Measurements from ENCODE around the gene AGT.

Gene AGT

DNA sequence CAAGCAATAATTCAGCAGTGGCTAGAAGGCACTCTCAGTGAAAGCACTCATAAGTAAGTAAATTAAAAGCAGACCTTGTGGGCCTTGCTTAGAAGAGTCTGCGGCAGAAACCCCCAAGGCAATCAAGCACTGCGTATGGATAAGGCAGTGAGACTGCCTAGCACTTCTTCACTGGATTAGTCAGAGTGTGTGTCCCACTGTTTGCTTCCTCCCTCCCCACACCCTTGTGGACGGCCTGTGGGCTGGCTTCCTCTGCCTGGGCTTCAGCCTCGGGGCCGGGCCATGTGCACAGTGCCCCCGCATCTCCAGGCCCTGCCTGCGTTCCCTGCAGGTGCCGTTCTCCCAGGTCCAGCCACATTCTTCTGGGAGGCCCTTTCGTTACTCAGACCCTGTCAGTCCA, 23.8 kb downstream of the AGT start:
- no peak overlapping the region for H4K91ac ChIP-seq (ENCODE audit: low read depth, low read length, poor library complexity)
- no peak overlapping the region for H4K8ac ChIP-seq (ENCODE audit: low read depth, low read length)
- no peak overlapping the region for H3K4ac ChIP-seq (ENCODE audit: low read length)
- no peaks in the 10 kb centered on the region for H3K79me1 ChIP-seq (ENCODE audit: low read depth, low read length)
- no peak overlapping the region for H3K27ac ChIP-seq (replicated peaks; ENCODE audit: low read length)
- no peak overlapping the region for H2AK5ac ChIP-seq (ENCODE audit: low read depth, low read length)
- H3K23ac ChIP-seq (ENCODE audit: low read depth, low read length, poor library complexity) = no peak overlapping the region
- peaks cover 31 to 97% of the 10 kb centered on the region in 2 donors for H3K36me3 ChIP-seq (replicated peaks in 1 of 2; ENCODE audit: control insufficient read depth in 2 of 2, insufficient read depth in 2 of 2, low read length in 2 of 2)
- H3K14ac ChIP-seq (ENCODE audit: low read length) = no peak overlapping the region
- no peaks in the 10 kb centered on the region for H3K27me3 ChIP-seq (ENCODE audit: control insufficient read depth in 3 of 3, insufficient read depth in 3 of 3, low read depth in 1 of 3, low read length in 3 of 3)
- H2BK12ac ChIP-seq (ENCODE audit: low read length) = no peak overlapping the region
- H2BK120ac ChIP-seq (ENCODE audit: low read depth, low read length) = no peak overlapping the region
- no peak overlapping the region for H2BK5ac ChIP-seq (ENCODE audit: low read length)
- H3K4me1 ChIP-seq (ENCODE audit: control insufficient read depth in 2 of 2, insufficient read depth in 1 of 2, low read depth in 1 of 2, low read length in 2 of 2) = peaks cover 0 to 6% of the 10 kb centered on the region in 2 donors
- no peaks in the 10 kb centered on the region for H3K9me3 ChIP-seq (replicated peaks in 1 of 2; ENCODE audit: control insufficient read depth in 2 of 2, insufficient read depth in 1 of 2, low read depth in 1 of 2, low read length in 2 of 2)
- H2AFZ ChIP-seq (ENCODE audit: low read length) = no peak overlapping the region
- H3K18ac ChIP-seq (ENCODE audit: low read length) = no peak overlapping the region
- H3K4me3 ChIP-seq (ENCODE audit: low read length in 2 of 2) = no peak overlapping the region
- no peak for DNase-seq (ENCODE audit: low spot score)
- no CpG with 5 or more reads among the region's 9 CpGs for WGBS, 2 donors (ENCODE audit: extremely low coverage in 2 of 2, insufficient read length in 2 of 2, insufficient replicate concordance in 1 of 2)
- no peak overlapping the region for H2BK15ac ChIP-seq (ENCODE audit: low read length)
- H3K4me2 ChIP-seq (ENCODE audit: insufficient read depth, low read length, poor library complexity, severe bottlenecking) = no peak overlapping the region
- H3K9ac ChIP-seq (ENCODE audit: low read depth, low read length, poor library complexity) = no peak overlapping the region

DNA sequence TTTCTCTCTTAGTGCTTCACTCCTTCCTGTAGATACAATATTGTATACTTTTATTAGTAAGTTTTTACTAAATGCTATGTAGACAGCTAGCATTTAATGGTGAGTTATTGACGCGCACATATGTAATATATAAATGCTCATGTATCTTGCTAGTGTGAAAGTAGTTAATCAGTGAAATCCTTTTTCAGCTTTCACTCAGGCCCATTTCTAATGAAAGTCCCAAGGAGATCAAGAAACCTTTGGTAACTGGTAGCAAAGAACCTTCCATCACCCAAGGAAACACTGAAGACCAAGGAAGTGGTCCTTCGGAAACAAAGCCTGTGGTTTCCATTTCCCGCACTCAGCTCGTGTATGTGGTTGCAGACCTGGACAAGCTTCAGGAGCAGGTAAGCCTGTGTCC, 27.2 kb downstream of the AGT start:
- no peak overlapping the region for H2BK5ac ChIP-seq (ENCODE audit: low read length)

GRCh38 chr1:230684998-230685397, 28.9 kb downstream of the AGT start:
- Histone ChIP-seq H3K18ac (ENCODE audit: low read length) (no peak overlapping the region), H3K4me1 (ENCODE audit: control insufficient read depth in 2 of 2, insufficient read depth in 1 of 2, low read depth in 1 of 2, low read length in 2 of 2) (no peaks in the 10 kb centered on the region), H3K79me1 (ENCODE audit: low read depth, low read length) (no peaks in the 10 kb centered on the region), H3K27me3 (ENCODE audit: control insufficient read depth in 3 of 3, insufficient read depth in 3 of 3, low read depth in 1 of 3, low read length in 3 of 3) (no peaks in the 10 kb centered on the region), H2AFZ (ENCODE audit: low read length) (no peak overlapping the region), H2BK120ac (ENCODE audit: low read depth, low read length) (no peak overlapping the region), H3K9me3 (replicated peaks in 1 of 2; ENCODE audit: control insufficient read depth in 2 of 2, insufficient read depth in 1 of 2, low read depth in 1 of 2, low read length in 2 of 2) (no peaks in the 10 kb centered on the region), H3K27ac (replicated peaks; ENCODE audit: low read length) (no peak overlapping the region), H4K91ac (ENCODE audit: low read depth, low read length, poor library complexity) (no peak overlapping the region), H3K4ac (ENCODE audit: low read length) (no peak overlapping the region), H3K4me2 (ENCODE audit: insufficient read depth, low read length, poor library complexity, severe bottlenecking) (no peak overlapping the region), H2BK12ac (ENCODE audit: low read length) (no peak overlapping the region), H3K23ac (ENCODE audit: low read depth, low read length, poor library complexity) (no peak overlapping the region), H3K4me3 (ENCODE audit: low read length in 2 of 2) (no peak overlapping the region), H2BK5ac (ENCODE audit: low read length) (no peak overlapping the region), H2AK5ac (ENCODE audit: low read depth, low read length) (no peak overlapping the region), H3K9ac (ENCODE audit: low read depth, low read length, poor library complexity) (no peak overlapping the region), H2BK15ac (ENCODE audit: low read length) (no peak overlapping the region), H3K36me3 (replicated peaks in 1 of 2; ENCODE audit: control insufficient read depth in 2 of 2, insufficient read depth in 2 of 2, low read length in 2 of 2) (peaks cover 34 to 100% of the 10 kb centered on the region in 2 donors), H4K8ac (ENCODE audit: low read depth, low read length) (no peak overlapping the region), H3K14ac (ENCODE audit: low read length) (no peak overlapping the region)
- no peak for DNase-seq (ENCODE audit: low spot score)
- no CpG with 5 or more reads among the region's 5 CpGs for WGBS, 2 donors (ENCODE audit: extremely low coverage in 2 of 2, insufficient read length in 2 of 2, insufficient replicate concordance in 1 of 2)

More for the DNA sequence above, 27.2 kb downstream of the AGT start:
- WGBS, 2 donors (ENCODE audit: extremely low coverage in 2 of 2, insufficient read length in 2 of 2, insufficient replicate concordance in 1 of 2) = no CpG with 5 or more reads among the region's 5 CpGs
- H2BK120ac ChIP-seq (ENCODE audit: low read depth, low read length) = no peak overlapping the region
- no peak overlapping the region for H2AFZ ChIP-seq (ENCODE audit: low read length)
- H4K8ac ChIP-seq (ENCODE audit: low read depth, low read length) = no peak overlapping the region
- DNase-seq (ENCODE audit: low spot score) = no peak
- H3K36me3 ChIP-seq (replicated peaks in 1 of 2; ENCODE audit: control insufficient read depth in 2 of 2, insufficient read depth in 2 of 2, low read length in 2 of 2) = peaks cover 36 to 100% of the 10 kb centered on the region in 2 donors
- no peak overlapping the region for H3K23ac ChIP-seq (ENCODE audit: low read depth, low read length, poor library complexity)
- H3K14ac ChIP-seq (ENCODE audit: low read length) = no peak overlapping the region
- H4K91ac ChIP-seq (ENCODE audit: low read depth, low read length, poor library complexity) = no peak overlapping the region
- H3K79me1 ChIP-seq (ENCODE audit: low read depth, low read length) = no peaks in the 10 kb centered on the region
- H3K18ac ChIP-seq (ENCODE audit: low read length) = no peak overlapping the region
- no peaks in the 10 kb centered on the region for H3K27me3 ChIP-seq (ENCODE audit: control insufficient read depth in 3 of 3, insufficient read depth in 3 of 3, low read depth in 1 of 3, low read length in 3 of 3)
- H2BK15ac ChIP-seq (ENCODE audit: low read length) = no peak overlapping the region
- H3K9me3 ChIP-seq (replicated peaks in 1 of 2; ENCODE audit: control insufficient read depth in 2 of 2, insufficient read depth in 1 of 2, low read depth in 1 of 2, low read length in 2 of 2) = no peaks in the 10 kb centered on the region
- H3K4me3 ChIP-seq (ENCODE audit: low read length in 2 of 2) = no peak overlapping the region
- no peak overlapping the region for H3K4me2 ChIP-seq (ENCODE audit: insufficient read depth, low read length, poor library complexity, severe bottlenecking)
- H3K27ac ChIP-seq (replicated peaks; ENCODE audit: low read length) = no peak overlapping the region
- no peak overlapping the region for H2BK12ac ChIP-seq (ENCODE audit: low read length)
- no peaks in the 10 kb centered on the region for H3K4me1 ChIP-seq (ENCODE audit: control insufficient read depth in 2 of 2, insufficient read depth in 1 of 2, low read depth in 1 of 2, low read length in 2 of 2)
- H3K9ac ChIP-seq (ENCODE audit: low read depth, low read length, poor library complexity) = no peak overlapping the region
- H2AK5ac ChIP-seq (ENCODE audit: low read depth, low read length) = no peak overlapping the region
- no peak overlapping the region for H3K4ac ChIP-seq (ENCODE audit: low read length)

- no peaks in the 10 kb centered on the region for H3K4me1 ChIP-seq (ENCODE audit: control insufficient read depth in 2 of 2, insufficient read depth in 1 of 2, low read depth in 1 of 2, low read length in 2 of 2)
- H2BK15ac ChIP-seq (ENCODE audit: low read length) = no peak overlapping the region
- H4K8ac ChIP-seq (ENCODE audit: low read depth, low read length) = no peak overlapping the region
- H2AK5ac ChIP-seq (ENCODE audit: low read depth, low read length) = no peak overlapping the region
- H3K36me3 ChIP-seq (replicated peaks in 1 of 2; ENCODE audit: control insufficient read depth in 2 of 2, insufficient read depth in 2 of 2, low read length in 2 of 2) = peaks cover 32 to 100% of the 10 kb centered on the region in 2 donors
- H3K23ac ChIP-seq (ENCODE audit: low read depth, low read length, poor library complexity) = no peak overlapping the region
- no peak overlapping the region for H3K4ac ChIP-seq (ENCODE audit: low read length)
- no peak overlapping the region for H2BK120ac ChIP-seq (ENCODE audit: low read depth, low read length)
- H3K18ac ChIP-seq (ENCODE audit: low read length) = peak overlapping the region; percentile 19
- no CpG with 5 or more reads among the region's 2 CpGs for WGBS, 2 donors (ENCODE audit: extremely low coverage in 2 of 2, insufficient read length in 2 of 2, insufficient replicate concordance in 1 of 2)
- H3K27me3 ChIP-seq (ENCODE audit: control insufficient read depth in 3 of 3, insufficient read depth in 3 of 3, low read depth in 1 of 3, low read length in 3 of 3) = no peaks in the 10 kb centered on the region
- H3K79me1 ChIP-seq (ENCODE audit: low read depth, low read length) = no peaks in the 10 kb centered on the region
- no peak overlapping the region for H3K4me2 ChIP-seq (ENCODE audit: insufficient read depth, low read length, poor library complexity, severe bottlenecking)
- H2AFZ ChIP-seq (ENCODE audit: low read length) = no peak overlapping the region
- no peak overlapping the region for H3K4me3 ChIP-seq (ENCODE audit: low read length in 2 of 2)
- no peak overlapping the region for H2BK5ac ChIP-seq (ENCODE audit: low read length)
- H4K91ac ChIP-seq (ENCODE audit: low read depth, low read length, poor library complexity) = no peak overlapping the region
- H3K9me3 ChIP-seq (replicated peaks in 1 of 2; ENCODE audit: control insufficient read depth in 2 of 2, insufficient read depth in 1 of 2, low read depth in 1 of 2, low read length in 2 of 2) = no peaks in the 10 kb centered on the region
- no peak overlapping the region for H3K14ac ChIP-seq (ENCODE audit: low read length)
- H3K9ac ChIP-seq (ENCODE audit: low read depth, low read length, poor library complexity) = no peak overlapping the region
- no peak for DNase-seq (ENCODE audit: low spot score)
- H3K27ac ChIP-seq (replicated peaks; ENCODE audit: low read length) = no peak overlapping the region
- no peak overlapping the region for H2BK12ac ChIP-seq (ENCODE audit: low read length)
These were observed 29.8 kb downstream of the AGT start for GRCh38 chr1:230684146-230684545.

Data from neuronal stem cell (in vitro differentiated cells).